OCI-M1 (cell line): ENCODE data around the gene POLR3B.
A peak's percentile ranks its signal among the peaks of the same experiment; 100 is the strongest.

Source experiments
- DNase-seq: peaks from one replicate; lab custom pipeline; 2025; lab: John Stamatoyannopoulos, UW

Gene POLR3B

GRCh38 chr12:106551410-106551809 lies 193.9 kb downstream of the POLR3B start:
- DNase-seq: peak; percentile 1

GRCh38 chr12:106552228-106552627 lies 194.7 kb downstream of the POLR3B start:
- no peak for DNase-seq
